Keratinocyte (primary cell): ENCODE data around the gene TMEM37. TPM values are rescaled to one million over a fixed set of nuclear protein-coding genes. Genes with fewer than 3 reads are reported as not detected.

Experiments used
- DNase-seq: peaks from one replicate; pipeline ENCODE4 v3.0.0-alpha.2; 2011; ENCODE audit warnings: low read depth, missing footprints, low spot score
- FAIRE-seq: peaks from 2 replicates; lab custom pipeline; 2011; peaks lifted over from hg19 to GRCh38; lab: Jason Lieb, UNC
- H2AFZ ChIP-seq: 2 replicates; pipeline ENCODE4 v1.6.0; 2012; ENCODE audit warnings: low read length, control low read depth, inconsistent platforms; ENCODE audit not compliant: control insufficient read depth
- H3K27ac ChIP-seq: 2 replicates; pipeline ENCODE4 v1.5.1; 2011; ENCODE audit warnings: low read length; ENCODE audit not compliant: control insufficient read depth, insufficient read depth
- H3K27me3 ChIP-seq: 3 replicates; pipeline ENCODE4 v1.6.0; 2011; ENCODE audit warnings: low read length; ENCODE audit not compliant: control insufficient read depth, insufficient read depth; ENCODE audit errors: extremely low read depth
- H3K36me3 ChIP-seq, 2 experiments: 2 replicates in 1 of 2; 3 replicates in 1 of 2; pipeline ENCODE4 v1.5.1; 2011; ENCODE audit warnings: low read length in 2 of 2, mild to moderate bottlenecking in 1 of 2; ENCODE audit not compliant: control insufficient read depth in 2 of 2, insufficient read depth in 2 of 2; ENCODE audit errors: extremely low read depth in 1 of 2
- H3K4me1 ChIP-seq: 3 replicates; pipeline ENCODE4 v1.5.1; 2011; ENCODE audit warnings: low read length; ENCODE audit not compliant: control insufficient read depth, insufficient read depth; ENCODE audit errors: extremely low read depth
- H3K4me2 ChIP-seq: 3 replicates; pipeline ENCODE4 v1.6.0; 2011; ENCODE audit warnings: low read depth, low read length; ENCODE audit not compliant: control insufficient read depth, insufficient read depth; ENCODE audit errors: extremely low read depth
- H3K4me3 ChIP-seq, 3 experiments: fragments of 200-600 bp in 1 of 3; sonication (generic) in 1 of 3; 2 replicates in 2 of 3; 3 replicates in 1 of 3; pipeline ENCODE4 v1.5.1; 2011 to 2016; ENCODE audit warnings: low read length in 3 of 3, mild to moderate bottlenecking in 3 of 3, control low read depth in 2 of 3, inconsistent platforms in 1 of 3, low read depth in 1 of 3, mixed read lengths in 1 of 3, mixed run types in 1 of 3, moderate library complexity in 1 of 3; ENCODE audit not compliant: control insufficient read depth in 2 of 3, insufficient read depth in 2 of 3; ENCODE audit errors: extremely low read depth in 1 of 3
- H3K79me2 ChIP-seq: 2 replicates; pipeline ENCODE4 v1.6.0; 2012; ENCODE audit warnings: low read length; ENCODE audit not compliant: control insufficient read depth, insufficient read depth
- H3K9ac ChIP-seq: 3 replicates; pipeline ENCODE4 v1.6.0; 2011; ENCODE audit warnings: low read length; ENCODE audit not compliant: control insufficient read depth, insufficient read depth; ENCODE audit errors: extremely low read depth
- H3K9me1 ChIP-seq: 3 replicates; pipeline ENCODE4 v1.6.0; 2011; ENCODE audit warnings: low read length; ENCODE audit not compliant: control insufficient read depth, insufficient read depth; ENCODE audit errors: extremely low read depth
- H3K9me3 ChIP-seq: 2 replicates; pipeline ENCODE4 v1.5.1; 2012; ENCODE audit warnings: low read depth, low read length; ENCODE audit not compliant: control insufficient read depth
- H4K20me1 ChIP-seq: 3 replicates; pipeline ENCODE4 v1.6.0; 2011; ENCODE audit warnings: low read length; ENCODE audit not compliant: control insufficient read depth, insufficient read depth; ENCODE audit errors: extremely low read depth
- EZH2 ChIP-seq: IDR thresholded peaks from one replicate; pipeline ENCODE4 v1.6.1; 2012; ENCODE audit warnings: inconsistent platforms, mild to moderate bottlenecking, low read length, moderate library complexity
- dilution Hi-C: fragments of 300-500 bp; cut with MboI; formaldehyde crosslinking; loops from one replicate; pipeline ENCODE4 v1.7.0; 2020; ENCODE audit warnings: low sequenced_read_pairs; ENCODE audit not compliant: extremely low pct_ligation_motif_present
- polyA plus RNA-seq, 5 experiments: library from polyadenylated mRNA; depleted of rRNA in 3 of 5; stranded (reverse) in 3 of 5; stranded (forward) in 1 of 5; unstranded in 1 of 5; fragments of >200 nt; gene quantifications; 1 replicate in 1 of 5; 2 replicates in 3 of 5; 3 replicates in 1 of 5; pipeline versions ENCODE4 v1.2.1 to v1.2.3, GENCODE V29; 2011 to 2012; ENCODE audit warnings: missing spikeins in 2 of 5, low read depth in 1 of 5, low replicate concordance in 1 of 5
- TF ChIP-seq, protein P1 (sequence below), 3 experiments: IDR thresholded peaks in 1 of 3; conservative IDR thresholded peaks in 1 of 3; optimal IDR thresholded peaks in 1 of 3; 2 replicates in 2 of 3; 3 replicates in 1 of 3; pipeline versions ENCODE3 to v1.5.1; 2011; ENCODE audit warnings: low read length in 3 of 3, mild to moderate bottlenecking in 3 of 3, moderate library complexity in 2 of 3, control low read depth in 1 of 3, inconsistent platforms in 1 of 3; ENCODE audit not compliant: insufficient read depth in 2 of 3; ENCODE audit errors: extremely low read depth in 1 of 3

TMEM37 gene
- polyA plus RNA-seq, 1 donor (not counting 4 experiments of a cell fraction or from before 2014, with no cell fraction given): 0.18 TPM

DNA sequence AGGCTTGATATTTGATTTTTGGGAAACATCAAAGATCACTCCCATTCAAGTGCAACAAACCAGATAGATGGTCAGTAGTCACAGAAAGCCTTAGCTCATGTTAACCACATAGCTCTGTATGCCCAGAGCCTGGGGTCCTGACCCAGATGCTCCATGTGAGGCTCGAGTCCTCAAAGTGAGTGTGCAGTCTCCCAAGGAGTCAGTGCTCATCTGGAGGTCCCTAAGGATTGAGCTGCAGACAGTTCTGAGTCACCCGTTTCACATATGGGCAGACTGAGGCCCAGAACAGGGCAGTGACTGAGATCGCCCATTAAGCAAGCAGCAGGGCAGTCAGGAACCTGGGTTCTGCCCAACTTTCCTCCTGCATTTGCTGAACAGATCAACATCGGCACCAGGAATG, 9.2 kb downstream of the TMEM37 start:
- no peaks in the 10 kb centered on the region for H3K9me3 ChIP-seq
- H3K9ac ChIP-seq: no peak overlapping the region
- H3K4me3 ChIP-seq: no peak overlapping the region
- dilution Hi-C loops: no loop called here
- H4K20me1 ChIP-seq: no peaks in the 10 kb centered on the region
- no peak overlapping the region for H3K4me2 ChIP-seq
- TF ChIP-seq, protein P1, sequence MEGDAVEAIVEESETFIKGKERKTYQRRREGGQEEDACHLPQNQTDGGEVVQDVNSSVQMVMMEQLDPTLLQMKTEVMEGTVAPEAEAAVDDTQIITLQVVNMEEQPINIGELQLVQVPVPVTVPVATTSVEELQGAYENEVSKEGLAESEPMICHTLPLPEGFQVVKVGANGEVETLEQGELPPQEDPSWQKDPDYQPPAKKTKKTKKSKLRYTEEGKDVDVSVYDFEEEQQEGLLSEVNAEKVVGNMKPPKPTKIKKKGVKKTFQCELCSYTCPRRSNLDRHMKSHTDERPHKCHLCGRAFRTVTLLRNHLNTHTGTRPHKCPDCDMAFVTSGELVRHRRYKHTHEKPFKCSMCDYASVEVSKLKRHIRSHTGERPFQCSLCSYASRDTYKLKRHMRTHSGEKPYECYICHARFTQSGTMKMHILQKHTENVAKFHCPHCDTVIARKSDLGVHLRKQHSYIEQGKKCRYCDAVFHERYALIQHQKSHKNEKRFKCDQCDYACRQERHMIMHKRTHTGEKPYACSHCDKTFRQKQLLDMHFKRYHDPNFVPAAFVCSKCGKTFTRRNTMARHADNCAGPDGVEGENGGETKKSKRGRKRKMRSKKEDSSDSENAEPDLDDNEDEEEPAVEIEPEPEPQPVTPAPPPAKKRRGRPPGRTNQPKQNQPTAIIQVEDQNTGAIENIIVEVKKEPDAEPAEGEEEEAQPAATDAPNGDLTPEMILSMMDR (optimal IDR thresholded peaks at IDR 0.05 in 1 of 3, IDR thresholded peaks at IDR 0.05 in 1 of 3, conservative IDR thresholded peaks at IDR 0.05 in 1 of 3; ENCODE audit: extremely low read depth in 1 of 3, insufficient read depth in 2 of 3, low read length in 3 of 3): no peak
- TF ChIP-seq EZH2: no peak
- H3K27ac ChIP-seq: no peak overlapping the region
- no peak overlapping the region for H2AFZ ChIP-seq
- peaks cover 3% of the 10 kb centered on the region for H3K27me3 ChIP-seq
- no peaks in the 10 kb centered on the region for H3K4me1 ChIP-seq
- H3K79me2 ChIP-seq: no peaks in the 10 kb centered on the region
- no peaks in the 10 kb centered on the region for H3K9me1 ChIP-seq
- FAIRE-seq (no peak), DNase-seq (no peak)
- no peaks in the 10 kb centered on the region for H3K36me3 ChIP-seq

DNA sequence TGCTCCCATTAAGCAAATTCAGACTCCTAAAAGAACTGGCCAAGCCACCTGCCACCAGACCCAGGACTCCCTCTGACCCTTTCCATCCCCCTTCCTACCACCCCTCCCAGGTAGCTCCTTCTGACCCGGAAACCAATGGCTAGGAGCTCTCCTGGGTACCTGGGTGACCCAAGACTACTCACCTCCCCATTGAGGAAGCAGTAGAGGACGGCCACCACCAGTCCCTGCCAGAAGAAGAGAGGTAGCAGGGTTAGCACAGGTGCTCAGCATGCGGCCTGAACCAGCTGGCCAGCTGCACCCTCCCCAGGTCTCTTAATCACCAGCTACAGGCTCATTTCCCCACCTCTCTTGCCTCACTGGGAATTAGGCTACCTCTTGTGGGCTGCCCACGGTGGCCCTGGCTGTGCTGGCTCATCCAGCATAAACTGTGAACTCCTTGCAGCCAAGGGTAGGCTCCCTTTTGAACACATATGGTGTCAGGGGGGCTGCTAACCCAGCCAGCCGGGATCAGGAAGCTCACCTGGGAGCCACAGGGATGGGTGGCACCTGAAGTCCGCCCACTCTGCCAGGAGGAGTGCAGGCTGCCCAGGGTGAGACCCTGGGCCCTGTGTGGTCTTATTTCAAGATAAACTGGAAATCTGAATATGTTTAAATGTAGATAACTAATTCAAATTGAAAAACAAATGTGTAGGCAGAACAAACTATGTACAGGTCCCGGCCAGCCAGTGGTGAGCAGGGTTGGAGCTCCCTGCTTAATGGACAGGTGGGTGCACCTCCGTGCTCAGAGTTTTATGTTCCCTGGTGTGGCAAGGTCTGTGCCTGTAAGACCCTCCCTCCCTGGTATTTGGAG, 9.9 kb downstream of the TMEM37 start:
- H3K9me1 ChIP-seq: no peaks in the 10 kb centered on the region
- H2AFZ ChIP-seq: no peak overlapping the region
- no peak for TF ChIP-seq EZH2
- TF ChIP-seq, protein P1 (optimal IDR thresholded peaks at IDR 0.05 in 1 of 3, IDR thresholded peaks at IDR 0.05 in 1 of 3, conservative IDR thresholded peaks at IDR 0.05 in 1 of 3; ENCODE audit: extremely low read depth in 1 of 3, insufficient read depth in 2 of 3, low read length in 3 of 3): no peak
- H3K79me2 ChIP-seq: no peaks in the 10 kb centered on the region
- H3K9ac ChIP-seq: no peak overlapping the region
- no peaks in the 10 kb centered on the region for H3K4me1 ChIP-seq
- DNase-seq: no peak
- H3K36me3 ChIP-seq: no peaks in the 10 kb centered on the region
- H3K27me3 ChIP-seq: peaks cover 8% of the 10 kb centered on the region
- FAIRE-seq: no peak
- no peak overlapping the region for H3K27ac ChIP-seq
- H3K4me2 ChIP-seq: no peak overlapping the region
- dilution Hi-C loops: no loop called here
- H4K20me1 ChIP-seq: no peaks in the 10 kb centered on the region
- no peak overlapping the region for H3K4me3 ChIP-seq
- H3K9me3 ChIP-seq: no peaks in the 10 kb centered on the region
